ENCODE measurements around the gene ZNF888. TPM values are rescaled to one million over a fixed set of nuclear protein-coding genes. Genes with fewer than 3 reads are reported as not detected.
"Not testable (repeated sequence)": the region's sequence is repeated elsewhere in the genome, so short reads cannot be mapped to it uniquely, and the experiment has no call there.

Gene ZNF888
- total RNA-seq, 1 donor from 2014 or later = 8.8 TPM

DNA sequence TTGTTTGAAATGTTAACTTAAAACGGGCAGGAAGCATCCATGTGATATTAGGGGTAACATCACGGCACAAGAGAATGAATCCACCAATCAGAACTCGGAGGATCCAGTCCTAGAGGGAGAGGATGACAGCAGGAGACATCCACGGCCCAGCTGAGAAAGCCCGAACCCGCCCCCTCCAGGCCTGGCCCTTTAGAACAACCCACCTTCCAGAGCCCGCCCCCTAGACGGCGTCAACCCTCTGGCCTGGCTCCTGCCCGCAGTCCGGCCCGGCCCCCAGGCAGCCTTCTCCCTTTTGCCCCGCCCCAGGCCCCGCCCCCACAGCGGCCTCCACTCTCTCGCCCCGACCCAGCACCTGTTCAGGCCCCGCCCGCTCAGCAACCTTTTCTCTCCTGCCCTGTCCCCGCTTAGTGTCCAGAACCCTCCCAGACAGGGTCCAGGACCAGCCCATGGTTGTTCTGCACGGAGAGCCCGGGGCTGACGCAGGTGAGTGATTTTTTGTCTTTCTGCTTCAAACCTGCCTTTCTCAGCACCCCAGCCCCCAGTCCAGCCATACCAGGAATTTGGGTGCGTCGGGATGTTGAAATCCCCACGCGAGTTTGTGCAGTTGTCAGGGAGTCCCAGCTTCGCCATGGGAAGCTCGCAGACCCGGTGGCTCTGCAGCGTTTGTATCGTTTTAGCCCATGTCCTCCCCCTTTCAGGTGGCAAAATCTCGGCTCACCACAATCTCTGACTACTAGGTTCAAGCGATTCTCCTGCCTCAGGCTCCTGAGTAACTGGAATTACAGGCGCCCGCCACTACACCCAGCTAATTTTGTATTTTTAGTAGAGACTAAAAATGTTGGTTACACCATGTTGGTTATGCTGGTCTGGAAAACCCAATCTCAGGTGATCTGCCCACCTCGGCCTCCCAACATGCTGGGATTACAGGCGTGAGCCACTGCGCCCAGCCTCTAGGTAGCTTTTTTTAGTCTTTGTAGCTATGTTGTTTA is 23.4 kb upstream of the ZNF888 start:
- ATAC-seq = peak; percentile 83 to 86
- Histone ChIP-seq H3K27me3 (ENCODE audit: low read depth) (no peaks in the 10 kb centered on the region), H3K27ac (peak overlapping the region; percentile 41), H3K4me1 (peaks cover 8% of the 10 kb centered on the region), H3K36me3 (peaks cover 11% of the 10 kb centered on the region), H3K9me3 (peaks cover 51% of the 10 kb centered on the region), H3K4me3 (peak overlapping the region; percentile 23)
- DNase-seq = peak; percentile 88
- intact Hi-C loops (cut with DNase I) = no loop called here
- TF ChIP-seq, protein P1, sequence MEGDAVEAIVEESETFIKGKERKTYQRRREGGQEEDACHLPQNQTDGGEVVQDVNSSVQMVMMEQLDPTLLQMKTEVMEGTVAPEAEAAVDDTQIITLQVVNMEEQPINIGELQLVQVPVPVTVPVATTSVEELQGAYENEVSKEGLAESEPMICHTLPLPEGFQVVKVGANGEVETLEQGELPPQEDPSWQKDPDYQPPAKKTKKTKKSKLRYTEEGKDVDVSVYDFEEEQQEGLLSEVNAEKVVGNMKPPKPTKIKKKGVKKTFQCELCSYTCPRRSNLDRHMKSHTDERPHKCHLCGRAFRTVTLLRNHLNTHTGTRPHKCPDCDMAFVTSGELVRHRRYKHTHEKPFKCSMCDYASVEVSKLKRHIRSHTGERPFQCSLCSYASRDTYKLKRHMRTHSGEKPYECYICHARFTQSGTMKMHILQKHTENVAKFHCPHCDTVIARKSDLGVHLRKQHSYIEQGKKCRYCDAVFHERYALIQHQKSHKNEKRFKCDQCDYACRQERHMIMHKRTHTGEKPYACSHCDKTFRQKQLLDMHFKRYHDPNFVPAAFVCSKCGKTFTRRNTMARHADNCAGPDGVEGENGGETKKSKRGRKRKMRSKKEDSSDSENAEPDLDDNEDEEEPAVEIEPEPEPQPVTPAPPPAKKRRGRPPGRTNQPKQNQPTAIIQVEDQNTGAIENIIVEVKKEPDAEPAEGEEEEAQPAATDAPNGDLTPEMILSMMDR (IDR thresholded peaks at IDR 0.05) = no peak

DNA sequence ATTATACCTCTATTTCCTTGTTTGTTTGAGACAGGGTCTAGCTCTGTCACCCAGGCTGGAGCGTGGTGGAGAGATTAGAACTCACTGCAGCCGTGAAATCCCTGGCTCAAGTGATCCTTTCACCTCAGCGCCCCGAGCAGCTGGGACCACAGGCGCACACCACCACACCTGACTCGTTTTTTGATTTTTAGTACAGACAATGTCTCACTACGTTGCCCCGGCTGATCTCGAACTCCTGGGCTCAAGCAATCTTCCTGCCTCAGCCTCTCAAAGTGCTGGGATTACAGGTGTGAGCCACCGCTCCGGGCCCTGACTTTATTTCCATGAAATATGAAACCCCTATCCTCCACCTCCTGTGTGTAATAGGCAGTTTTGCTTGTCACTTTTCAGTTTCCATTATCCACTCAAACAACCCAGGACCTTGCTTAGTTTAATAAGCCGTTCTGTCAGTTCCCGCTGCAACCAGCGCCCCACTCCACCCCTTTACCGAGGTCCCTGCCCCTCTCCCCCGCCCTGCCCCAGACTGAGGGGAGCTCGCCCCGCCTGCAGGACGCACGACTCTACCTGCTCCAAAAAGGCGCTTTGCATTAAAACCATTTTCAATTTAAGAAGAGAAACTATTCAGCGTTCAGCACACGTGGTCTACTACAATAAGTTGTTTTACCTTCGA is 22.6 kb upstream of the ZNF888 start:
- Histone ChIP-seq H3K27me3 (ENCODE audit: low read depth) (no peaks in the 10 kb centered on the region), H3K36me3 (peaks cover 3% of the 10 kb centered on the region), H3K4me3 (peak overlapping the region; percentile 23), H3K4me1 (peaks cover 17% of the 10 kb centered on the region), H3K27ac (peak overlapping the region; percentile 36), H3K9me3 (peaks cover 43% of the 10 kb centered on the region)
- intact Hi-C loops (cut with DNase I) = no loop called here
- no peak for ATAC-seq
- DNase-seq = no peak
- TF ChIP-seq, protein P1 (IDR thresholded peaks at IDR 0.05) = no peak

DNA sequence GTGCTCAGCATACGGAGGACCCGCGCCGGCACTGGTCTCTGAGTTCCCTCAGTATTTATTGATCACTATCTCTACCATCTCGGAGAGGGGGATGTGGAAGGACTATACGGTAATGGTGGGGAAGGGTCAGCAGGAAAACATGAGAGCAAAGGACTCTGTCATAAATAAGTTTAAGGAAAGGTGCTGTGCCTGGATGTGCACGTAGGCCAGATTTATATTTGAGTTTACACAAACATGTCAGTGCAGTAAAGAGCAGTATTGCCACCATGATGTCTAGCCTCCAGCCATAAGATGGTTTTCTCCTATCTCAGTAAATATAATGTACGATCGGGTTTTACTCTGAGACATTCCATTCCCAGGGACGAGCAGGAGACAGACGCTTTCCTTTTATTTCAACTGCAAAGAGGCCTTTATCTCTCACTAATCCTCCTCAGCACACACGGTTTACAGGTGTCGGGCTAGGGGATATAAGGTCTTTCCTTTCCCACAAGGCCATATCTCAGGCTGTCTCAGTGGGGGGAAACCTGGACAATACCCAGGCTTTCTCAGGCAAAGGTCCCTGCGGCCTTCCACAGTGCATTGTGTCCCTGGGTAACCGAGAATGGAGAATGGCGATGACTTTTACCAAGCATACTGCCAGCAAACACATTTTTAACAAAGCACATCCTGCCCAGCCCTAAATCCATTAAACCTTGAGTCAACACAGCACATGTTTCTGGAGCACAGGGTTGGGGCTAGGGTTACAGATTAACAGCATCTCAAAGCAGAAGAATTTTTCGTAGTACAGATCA is 21.7 kb upstream of the ZNF888 start:
- Histone ChIP-seq H3K27ac (peak overlapping the region; percentile 36), H3K9me3 (peaks cover 34% of the 10 kb centered on the region)

DNA sequence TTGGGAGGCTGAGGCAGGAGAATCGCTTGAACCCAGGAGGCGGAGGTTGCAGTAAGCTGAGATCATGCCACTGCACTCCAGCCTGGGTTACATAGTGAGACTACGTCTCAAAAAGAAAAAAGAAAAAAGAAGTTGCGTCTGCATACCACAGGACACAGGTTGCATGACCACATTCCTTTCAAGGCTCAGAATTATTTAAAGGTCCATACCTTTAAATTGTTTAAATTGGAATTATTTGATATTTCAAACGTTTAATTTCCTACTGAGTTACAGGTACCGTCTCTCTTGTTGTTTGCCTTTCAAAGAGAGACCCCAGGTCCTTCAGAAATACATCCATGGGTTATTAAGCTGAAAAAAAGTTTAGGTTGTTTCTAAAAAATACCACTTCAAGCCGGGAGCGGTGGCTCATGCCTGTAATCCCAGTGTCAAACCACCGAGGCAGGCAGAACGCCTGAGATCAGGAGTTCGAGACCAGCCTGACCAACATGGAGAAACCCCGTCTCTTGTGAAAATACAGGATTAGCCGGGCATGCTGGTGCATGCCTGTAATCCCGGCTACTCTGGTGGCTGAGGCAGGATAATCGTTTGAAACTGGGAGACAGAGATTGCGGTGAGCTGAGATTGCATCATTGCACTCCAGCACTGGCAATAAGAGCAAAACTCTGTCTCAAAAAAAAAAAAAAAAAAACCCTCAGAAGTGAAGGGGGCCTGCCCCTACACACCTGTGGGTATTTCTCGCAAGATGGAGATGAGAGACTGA is 20.8 kb upstream of the ZNF888 start:
- ATAC-seq (peak; percentile 35 to 46), DNase-seq (no peak)
- Histone ChIP-seq H3K9me3 (peaks cover 25% of the 10 kb centered on the region), H3K4me3 (no peak overlapping the region), H3K36me3 (no peaks in the 10 kb centered on the region), H3K27me3 (ENCODE audit: low read depth) (no peaks in the 10 kb centered on the region), H3K4me1 (peaks cover 23% of the 10 kb centered on the region), H3K27ac (peak overlapping the region; percentile 80)
- TF ChIP-seq, protein P1 (IDR thresholded peaks at IDR 0.05) = no peak
- intact Hi-C loops (cut with DNase I) = no loop called here

More for the DNA sequence above, 21.7 kb upstream of the ZNF888 start:
- H3K4me1 ChIP-seq = peaks cover 19% of the 10 kb centered on the region
- H3K27me3 ChIP-seq (ENCODE audit: low read depth); ATAC-seq; H3K36me3 ChIP-seq; DNase-seq; intact Hi-C loops (cut with DNase I); H3K4me3 ChIP-seq: not testable (repeated sequence)

DNA sequence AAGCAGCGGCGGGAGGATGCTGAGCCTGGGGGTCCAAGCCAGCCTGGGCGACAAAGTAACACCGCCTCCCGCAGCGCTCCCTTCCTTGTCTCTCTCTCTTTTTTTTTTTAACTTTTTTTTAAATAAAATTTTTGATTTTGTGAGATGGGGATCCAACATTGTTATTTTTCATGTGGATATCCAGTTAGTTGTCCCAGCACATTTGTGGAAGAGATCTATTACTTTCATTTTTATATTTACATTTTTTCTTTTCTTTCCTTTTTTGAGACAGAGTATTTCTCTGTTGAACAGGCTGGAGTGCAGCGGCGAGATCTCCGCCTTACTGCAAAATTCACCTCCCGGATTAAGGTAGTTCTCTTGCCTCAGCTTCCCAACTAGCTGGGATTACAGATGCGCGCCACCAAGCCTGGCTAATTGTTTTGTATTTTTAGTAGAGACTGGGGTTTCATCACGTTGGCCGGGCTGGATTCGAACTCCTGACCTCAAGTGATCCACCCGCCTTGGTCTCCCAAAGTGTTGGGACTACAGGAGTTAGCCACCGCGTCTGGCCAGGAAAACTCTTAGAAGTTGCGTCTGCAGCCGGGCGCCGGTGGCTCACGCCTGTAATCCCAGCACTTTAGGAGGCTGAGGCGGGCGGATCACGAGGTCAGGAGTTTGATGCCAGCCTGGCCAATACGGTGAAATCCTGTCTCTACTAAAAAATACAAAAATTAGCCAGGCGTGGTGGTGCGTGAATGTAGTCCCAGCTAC is 20.1 kb upstream of the ZNF888 start:
- peaks cover 24% of the 10 kb centered on the region for H3K4me1 ChIP-seq
- no peaks in the 10 kb centered on the region for H3K36me3 ChIP-seq
- peak overlapping the region; percentile 65 for H3K4me3 ChIP-seq
- intact Hi-C loops (cut with DNase I) = no loop called here
- H3K9me3 ChIP-seq = peaks cover 18% of the 10 kb centered on the region
- DNase-seq = no peak
- TF ChIP-seq, protein P1 (IDR thresholded peaks at IDR 0.05) = no peak
- ATAC-seq = no peak
- H3K27ac ChIP-seq = peak overlapping the region; percentile 80
- no peaks in the 10 kb centered on the region for H3K27me3 ChIP-seq (ENCODE audit: low read depth)
